ENCODE measurements around the gene DNAH9. TPM values are rescaled to one million over a fixed set of nuclear protein-coding genes. Genes with fewer than 3 reads are reported as not detected.
"Not testable (repeated sequence)": the region's sequence is repeated elsewhere in the genome, so short reads cannot be mapped to it uniquely, and the experiment has no call there.

The DNAH9 gene
- total and polyA plus RNA-seq, 4 donors = 9.2 to 23.4 (median 18.3) TPM

- no peak overlapping the region for H3K4me3 ChIP-seq (ENCODE audit: low read depth, low read length)
- peaks cover 6% of the 10 kb centered on the region for H3K4me1 ChIP-seq (ENCODE audit: control insufficient read depth, insufficient read depth, low read length)
- peaks cover 6% of the 10 kb centered on the region for H3K36me3 ChIP-seq (ENCODE audit: control insufficient read depth, insufficient read depth, low read length)
- H3K9me3 ChIP-seq (ENCODE audit: control insufficient read depth, insufficient read depth, low read length) = no peaks in the 10 kb centered on the region
- no peak overlapping the region for H3K27ac ChIP-seq (ENCODE audit: low read depth, low read length)
- WGBS (ENCODE audit: insufficient coverage) = 38% methylated on average over 5 of the region's 6 CpGs
- no peaks in the 10 kb centered on the region for H3K27me3 ChIP-seq (ENCODE audit: control insufficient read depth, insufficient read depth, low read length)
- DNase-seq (ENCODE audit: low read depth in 4 of 6, low spot score in 6 of 6) = peak in 5 of 6 donors; percentile 9 to 66 (median 12)
Observed at GRCh38 chr17:11948789-11949188, 350.5 kb downstream of the DNAH9 start.

DNA sequence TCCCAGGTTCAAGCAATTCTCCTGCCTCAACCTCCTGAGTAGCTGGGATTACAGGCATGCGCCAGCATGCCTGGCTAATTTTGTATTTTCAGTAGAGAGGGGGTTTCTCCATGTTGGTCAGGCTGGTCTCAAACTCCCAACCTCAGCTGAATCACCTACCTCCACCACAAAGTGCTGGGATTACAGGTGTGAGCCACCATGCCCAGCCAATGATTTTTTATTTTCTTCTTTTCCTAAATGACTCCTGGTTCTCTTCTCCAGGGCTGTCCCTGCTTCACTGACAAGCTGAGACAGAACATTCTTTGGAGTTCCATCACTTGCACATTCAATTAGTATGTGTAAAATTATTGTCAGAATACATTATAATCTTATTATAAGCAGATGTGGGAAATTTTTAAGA is 351.3 kb downstream of the DNAH9 start:
- not testable (repeated sequence) for H3K4me1 ChIP-seq (ENCODE audit: control insufficient read depth, insufficient read depth, low read length); DNase-seq (ENCODE audit: low read depth in 4 of 6, low spot score in 6 of 6); H3K27ac ChIP-seq (ENCODE audit: low read depth, low read length); H3K4me3 ChIP-seq (ENCODE audit: low read depth, low read length); H3K36me3 ChIP-seq (ENCODE audit: control insufficient read depth, insufficient read depth, low read length); H3K27me3 ChIP-seq (ENCODE audit: control insufficient read depth, insufficient read depth, low read length); H3K9me3 ChIP-seq (ENCODE audit: control insufficient read depth, insufficient read depth, low read length)
- WGBS (ENCODE audit: insufficient coverage) = no CpG with 5 or more reads among the region's 1 CpG

- WGBS (ENCODE audit: insufficient coverage) = 90% methylated on average over 5 of the region's 7 CpGs
- H3K27me3 ChIP-seq (ENCODE audit: control insufficient read depth, insufficient read depth, low read length) = no peaks in the 10 kb centered on the region
- H3K4me1 ChIP-seq (ENCODE audit: control insufficient read depth, insufficient read depth, low read length) = peaks cover 6% of the 10 kb centered on the region
- H3K27ac ChIP-seq (ENCODE audit: low read depth, low read length) = no peak overlapping the region
- no peak overlapping the region for H3K4me3 ChIP-seq (ENCODE audit: low read depth, low read length)
- peaks cover 4% of the 10 kb centered on the region for H3K36me3 ChIP-seq (ENCODE audit: control insufficient read depth, insufficient read depth, low read length)
- no peak for DNase-seq (ENCODE audit: low read depth in 4 of 6, low spot score in 6 of 6)
- no peaks in the 10 kb centered on the region for H3K9me3 ChIP-seq (ENCODE audit: control insufficient read depth, insufficient read depth, low read length)
Observed at GRCh38 chr17:11950771-11951519, 352.7 kb downstream of the DNAH9 start.

- peaks cover 6% of the 10 kb centered on the region for H3K4me1 ChIP-seq (ENCODE audit: control insufficient read depth, insufficient read depth, low read length)
- WGBS (ENCODE audit: insufficient coverage) = 100% methylated on average over 1 of the region's 3 CpGs
- no peak for DNase-seq (ENCODE audit: low read depth in 4 of 6, low spot score in 6 of 6)
Observed at GRCh38 chr17:11952610-11953009, 354.3 kb downstream of the DNAH9 start.

GRCh38 chr17:11953924-11954323 is 355.7 kb downstream of the DNAH9 start:
- no peaks in the 10 kb centered on the region for H3K27me3 ChIP-seq (ENCODE audit: control insufficient read depth, insufficient read depth, low read length)
- peaks cover 4% of the 10 kb centered on the region for H3K36me3 ChIP-seq (ENCODE audit: control insufficient read depth, insufficient read depth, low read length)
- H3K4me3 ChIP-seq (ENCODE audit: low read depth, low read length) = no peak overlapping the region
- H3K9me3 ChIP-seq (ENCODE audit: control insufficient read depth, insufficient read depth, low read length) = no peaks in the 10 kb centered on the region
- H3K27ac ChIP-seq (ENCODE audit: low read depth, low read length) = no peak overlapping the region
- no peaks in the 10 kb centered on the region for H3K4me1 ChIP-seq (ENCODE audit: control insufficient read depth, insufficient read depth, low read length)
- no peak for DNase-seq (ENCODE audit: low read depth in 4 of 6, low spot score in 6 of 6)
- WGBS (ENCODE audit: insufficient coverage) = no CpG with 5 or more reads among the region's 1 CpG

More at GRCh38 chr17:11952610-11953009, 354.3 kb downstream of the DNAH9 start:
- Histone ChIP-seq H3K9me3 (ENCODE audit: control insufficient read depth, insufficient read depth, low read length) (no peaks in the 10 kb centered on the region), H3K27ac (ENCODE audit: low read depth, low read length) (no peak overlapping the region), H3K36me3 (ENCODE audit: control insufficient read depth, insufficient read depth, low read length) (peaks cover 4% of the 10 kb centered on the region), H3K4me3 (ENCODE audit: low read depth, low read length) (no peak overlapping the region), H3K27me3 (ENCODE audit: control insufficient read depth, insufficient read depth, low read length) (no peaks in the 10 kb centered on the region)

DNA sequence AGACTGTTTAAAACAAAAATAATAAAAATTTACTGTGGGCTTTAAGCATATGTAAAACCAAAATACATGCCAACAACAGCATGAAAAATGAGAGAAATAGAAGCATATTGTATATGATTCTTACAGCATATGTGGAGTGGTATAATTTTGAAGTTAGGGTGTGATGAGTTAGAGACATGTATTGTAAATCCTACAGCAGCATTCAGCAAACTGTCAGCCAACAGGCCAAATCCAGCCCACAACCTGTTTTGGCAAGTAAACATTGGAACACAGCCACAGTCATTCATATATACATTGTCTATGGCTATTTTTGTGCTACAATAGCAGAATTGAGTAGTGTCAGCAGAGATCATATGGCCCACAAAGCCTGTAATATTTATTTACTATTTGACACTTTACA is 356.7 kb downstream of the DNAH9 start:
- Histone ChIP-seq H3K4me3 (ENCODE audit: low read depth, low read length) (no peak overlapping the region), H3K9me3 (ENCODE audit: control insufficient read depth, insufficient read depth, low read length) (no peaks in the 10 kb centered on the region), H3K4me1 (ENCODE audit: control insufficient read depth, insufficient read depth, low read length) (no peaks in the 10 kb centered on the region), H3K27ac (ENCODE audit: low read depth, low read length) (no peak overlapping the region), H3K36me3 (ENCODE audit: control insufficient read depth, insufficient read depth, low read length) (peaks cover 4% of the 10 kb centered on the region), H3K27me3 (ENCODE audit: control insufficient read depth, insufficient read depth, low read length) (no peaks in the 10 kb centered on the region)
- DNase-seq (ENCODE audit: low read depth in 4 of 6, low spot score in 6 of 6) = peak in 1 of 6 donors; percentile 25

GRCh38 chr17:11969565-11969964 is 371.3 kb downstream of the DNAH9 start:
- Histone ChIP-seq H3K27me3 (ENCODE audit: control insufficient read depth, insufficient read depth, low read length) (no peaks in the 10 kb centered on the region), H3K4me1 (ENCODE audit: control insufficient read depth, insufficient read depth, low read length) (no peaks in the 10 kb centered on the region), H3K36me3 (ENCODE audit: control insufficient read depth, insufficient read depth, low read length) (no peaks in the 10 kb centered on the region), H3K9me3 (ENCODE audit: control insufficient read depth, insufficient read depth, low read length) (peaks cover 2% of the 10 kb centered on the region), H3K4me3 (ENCODE audit: low read depth, low read length) (no peak overlapping the region), H3K27ac (ENCODE audit: low read depth, low read length) (no peak overlapping the region)
- WGBS (ENCODE audit: insufficient coverage) = 67% methylated on average over 1 of the region's 2 CpGs
- no peak for DNase-seq (ENCODE audit: low read depth in 4 of 6, low spot score in 6 of 6)

GRCh38 chr17:11972741-11973140 is 374.5 kb downstream of the DNAH9 start:
- 96% methylated on average over 17 of the region's 19 CpGs for WGBS (ENCODE audit: insufficient coverage)

GRCh38 chr17:11979795-11980194 is 381.5 kb downstream of the DNAH9 start:
- H3K9me3 ChIP-seq (ENCODE audit: control insufficient read depth, insufficient read depth, low read length) = no peaks in the 10 kb centered on the region
- no peak for DNase-seq (ENCODE audit: low read depth in 4 of 6, low spot score in 6 of 6)
- WGBS (ENCODE audit: insufficient coverage) = no CpG with 5 or more reads among the region's 3 CpGs
- H3K4me3 ChIP-seq (ENCODE audit: low read depth, low read length) = no peak overlapping the region
- no peaks in the 10 kb centered on the region for H3K27me3 ChIP-seq (ENCODE audit: control insufficient read depth, insufficient read depth, low read length)
- H3K4me1 ChIP-seq (ENCODE audit: control insufficient read depth, insufficient read depth, low read length) = no peaks in the 10 kb centered on the region
- peaks cover 29% of the 10 kb centered on the region for H3K36me3 ChIP-seq (ENCODE audit: control insufficient read depth, insufficient read depth, low read length)
- no peak overlapping the region for H3K27ac ChIP-seq (ENCODE audit: low read depth, low read length)

More at GRCh38 chr17:11972741-11973140, 374.5 kb downstream of the DNAH9 start:
- not testable (repeated sequence) for DNase-seq (ENCODE audit: low read depth in 4 of 6, low spot score in 6 of 6); H3K4me3 ChIP-seq (ENCODE audit: low read depth, low read length); H3K27me3 ChIP-seq (ENCODE audit: control insufficient read depth, insufficient read depth, low read length); H3K36me3 ChIP-seq (ENCODE audit: control insufficient read depth, insufficient read depth, low read length); H3K4me1 ChIP-seq (ENCODE audit: control insufficient read depth, insufficient read depth, low read length); H3K27ac ChIP-seq (ENCODE audit: low read depth, low read length); H3K9me3 ChIP-seq (ENCODE audit: control insufficient read depth, insufficient read depth, low read length)

DNA sequence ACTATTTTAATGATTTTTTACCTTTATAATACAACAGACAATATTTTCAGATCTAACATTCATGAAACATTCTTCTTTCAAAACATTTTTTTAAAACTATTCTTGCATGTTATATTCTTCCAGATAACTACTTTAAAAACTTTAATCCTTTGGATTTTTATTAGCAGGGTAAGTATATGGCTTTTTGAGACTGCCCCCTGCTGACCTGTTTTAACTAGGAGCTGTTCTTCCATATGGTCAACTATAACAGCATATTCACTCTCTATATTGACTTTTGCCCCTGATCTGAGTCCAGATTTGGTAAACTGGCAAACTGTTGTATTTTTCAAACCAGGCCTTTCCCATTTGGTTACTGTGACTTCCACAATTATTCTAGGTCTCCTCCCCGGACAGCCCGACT is 382.5 kb downstream of the DNAH9 start:
- DNase-seq (ENCODE audit: low read depth in 4 of 6, low spot score in 6 of 6) = peak in 1 of 6 donors; percentile 31
- no peak overlapping the region for H3K4me3 ChIP-seq (ENCODE audit: low read depth, low read length)
- H3K9me3 ChIP-seq (ENCODE audit: control insufficient read depth, insufficient read depth, low read length) = no peaks in the 10 kb centered on the region
- no peak overlapping the region for H3K27ac ChIP-seq (ENCODE audit: low read depth, low read length)
- no peaks in the 10 kb centered on the region for H3K4me1 ChIP-seq (ENCODE audit: control insufficient read depth, insufficient read depth, low read length)
- no peaks in the 10 kb centered on the region for H3K27me3 ChIP-seq (ENCODE audit: control insufficient read depth, insufficient read depth, low read length)
- WGBS (ENCODE audit: insufficient coverage) = 100% methylated on average over 2 of the region's 2 CpGs
- peaks cover 29% of the 10 kb centered on the region for H3K36me3 ChIP-seq (ENCODE audit: control insufficient read depth, insufficient read depth, low read length)
